ENCODE measurements around the gene RIBC2.
A peak's percentile ranks its signal among the peaks of the same experiment; 100 is the strongest.

Gene RIBC2

GRCh38 chr22:45424241-45424731 lies 10.8 kb downstream of the RIBC2 start:
- peak; percentile 49 to 69 for DNase-seq
- H3K27ac ChIP-seq = no peak overlapping the region

DNA sequence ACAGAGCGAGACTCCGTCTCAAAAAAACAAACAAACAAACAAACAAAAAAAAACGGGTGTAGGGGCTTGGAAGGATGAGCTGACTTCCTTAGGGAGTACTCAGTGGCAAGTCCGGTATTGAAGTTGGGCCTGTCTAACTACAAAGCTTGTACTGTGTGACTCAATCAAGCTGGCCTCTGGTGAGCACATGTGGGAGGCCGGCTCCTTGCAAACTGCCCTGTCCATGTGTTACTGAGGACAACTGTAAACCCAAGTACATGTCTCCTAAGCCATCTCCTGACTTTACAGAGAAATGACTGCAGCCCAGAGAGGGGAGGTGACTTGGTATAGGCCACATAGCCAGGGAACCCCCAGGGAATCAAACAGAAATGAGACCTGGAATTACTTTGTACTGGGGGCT lies 11.6 kb downstream of the RIBC2 start:
- Histone ChIP-seq H3K4me1 (no peaks in the 10 kb centered on the region), H3K36me3 (no peaks in the 10 kb centered on the region), H3K27ac (no peak overlapping the region), H3K4me3 (no peak overlapping the region), H3K27me3 (peaks cover 0 to 12% of the 10 kb centered on the region in 2 donors), H3K9me3 (no peaks in the 10 kb centered on the region)
- TF ChIP-seq, protein P1, sequence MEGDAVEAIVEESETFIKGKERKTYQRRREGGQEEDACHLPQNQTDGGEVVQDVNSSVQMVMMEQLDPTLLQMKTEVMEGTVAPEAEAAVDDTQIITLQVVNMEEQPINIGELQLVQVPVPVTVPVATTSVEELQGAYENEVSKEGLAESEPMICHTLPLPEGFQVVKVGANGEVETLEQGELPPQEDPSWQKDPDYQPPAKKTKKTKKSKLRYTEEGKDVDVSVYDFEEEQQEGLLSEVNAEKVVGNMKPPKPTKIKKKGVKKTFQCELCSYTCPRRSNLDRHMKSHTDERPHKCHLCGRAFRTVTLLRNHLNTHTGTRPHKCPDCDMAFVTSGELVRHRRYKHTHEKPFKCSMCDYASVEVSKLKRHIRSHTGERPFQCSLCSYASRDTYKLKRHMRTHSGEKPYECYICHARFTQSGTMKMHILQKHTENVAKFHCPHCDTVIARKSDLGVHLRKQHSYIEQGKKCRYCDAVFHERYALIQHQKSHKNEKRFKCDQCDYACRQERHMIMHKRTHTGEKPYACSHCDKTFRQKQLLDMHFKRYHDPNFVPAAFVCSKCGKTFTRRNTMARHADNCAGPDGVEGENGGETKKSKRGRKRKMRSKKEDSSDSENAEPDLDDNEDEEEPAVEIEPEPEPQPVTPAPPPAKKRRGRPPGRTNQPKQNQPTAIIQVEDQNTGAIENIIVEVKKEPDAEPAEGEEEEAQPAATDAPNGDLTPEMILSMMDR (IDR thresholded peaks at IDR 0.05) = no peak
- peak in 1 of 2 donors; percentile 41 for DNase-seq
- intact Hi-C loops (cut with DNase I; ENCODE audit: low total_unique reads) = no loop called here

More at GRCh38 chr22:45424241-45424731, 10.8 kb downstream of the RIBC2 start:
- TF ChIP-seq, protein P1 (IDR thresholded peaks at IDR 0.05) = no peak
- intact Hi-C loops (cut with DNase I; ENCODE audit: low total_unique reads) = no loop called here
- H3K27me3 ChIP-seq = peaks cover 0 to 12% of the 10 kb centered on the region in 2 donors
- no peaks in the 10 kb centered on the region for H3K4me1 ChIP-seq
- H3K36me3 ChIP-seq = no peaks in the 10 kb centered on the region
- no peak overlapping the region for H3K4me3 ChIP-seq
- no peaks in the 10 kb centered on the region for H3K9me3 ChIP-seq

- no peaks in the 10 kb centered on the region for H3K36me3 ChIP-seq
- no peak overlapping the region for H3K4me3 ChIP-seq
- H3K27me3 ChIP-seq = peaks cover 0 to 12% of the 10 kb centered on the region in 2 donors
- no peak overlapping the region for H3K27ac ChIP-seq
- peak; percentile 14 to 45 for DNase-seq
- H3K9me3 ChIP-seq = no peaks in the 10 kb centered on the region
- TF ChIP-seq, protein P1 (IDR thresholded peaks at IDR 0.05) = no peak
- intact Hi-C loops (cut with DNase I; ENCODE audit: low total_unique reads) = no loop called here
- H3K4me1 ChIP-seq = no peaks in the 10 kb centered on the region
Measured at GRCh38 chr22:45425531-45426265, 12.2 kb downstream of the RIBC2 start.

- Histone ChIP-seq H3K9me3 (no peaks in the 10 kb centered on the region), H3K27ac (no peak overlapping the region), H3K36me3 (no peaks in the 10 kb centered on the region), H3K4me1 (no peaks in the 10 kb centered on the region), H3K27me3 (peaks cover 0 to 12% of the 10 kb centered on the region in 2 donors), H3K4me3 (no peak overlapping the region)
- DNase-seq = peak in 1 of 2 donors; percentile 43
- TF ChIP-seq, protein P1 (IDR thresholded peaks at IDR 0.05) = no peak
- intact Hi-C loops (cut with DNase I; ENCODE audit: low total_unique reads) = no loop called here
Measured at GRCh38 chr22:45426387-45426786, 12.9 kb downstream of the RIBC2 start.

- DNase-seq = peak in 1 of 2 donors; percentile 12
- H3K4me1 ChIP-seq = no peaks in the 10 kb centered on the region
- intact Hi-C loops (cut with DNase I; ENCODE audit: low total_unique reads) = no loop called here
- no peaks in the 10 kb centered on the region for H3K9me3 ChIP-seq
- no peak overlapping the region for H3K27ac ChIP-seq
- H3K36me3 ChIP-seq = no peaks in the 10 kb centered on the region
- TF ChIP-seq, protein P1 (IDR thresholded peaks at IDR 0.05) = no peak
- no peak overlapping the region for H3K4me3 ChIP-seq
- peaks cover 0 to 12% of the 10 kb centered on the region in 2 donors for H3K27me3 ChIP-seq
Measured at GRCh38 chr22:45427114-45427513, 13.6 kb downstream of the RIBC2 start.
